HCT116 (cell line): Measurements from ENCODE around the gene PDE4B. TPM values are rescaled to one million over a fixed set of nuclear protein-coding genes. Genes with fewer than 3 reads are reported as not detected.

Experiments used
- ATAC-seq: fragments of 200-7000 bp; cut with Tn5 transposase; 2 replicates; pipeline ENCODE4 v1.9.1; 2020; ENCODE audit warnings: mild to moderate bottlenecking, moderate library complexity
- BruUV-seq: library from RNA; stranded (reverse); fragments of 400-500 nt; replicated peaks from 2 replicates; lab custom pipeline; 2021; lab: Mats Ljungman, UMichigan
- CTCF ChIA-PET: fragments of 300-600 bp; sonication (Branson Sonifier 250); formaldehyde crosslinking; loops from one replicate; lab custom pipeline; 2021; ENCODE audit warnings: antibody characterized with exemption; lab: Charles Lee
- POLR2A ChIA-PET: fragments of 300-600, 350-600 bp; sonication (Branson Sonifier 250); formaldehyde crosslinking; loops from one replicate; lab custom pipeline; 2021; ENCODE audit warnings: antibody characterized with exemption; lab: Charles Lee
- RAD21 ChIA-PET, 2 experiments: fragments of 300-600 bp; sonication (Branson Sonifier 250); formaldehyde crosslinking; loops; one replicate each; lab custom pipeline; 2023; ENCODE audit warnings: low total read pairs in 2 of 2; ENCODE audit not compliant: uncharacterized antibody in 2 of 2, unreplicated experiment in 2 of 2, low non-redundant PET in 1 of 2; lab: Charles Lee
- DNase-seq: peaks from one replicate; pipeline ENCODE4 v3.0.0-alpha.2; 2010; ENCODE audit warnings: low read depth, low spot score
- H2AFZ ChIP-seq: fragments of 200-600 bp; shearing (Covaris generic), sonication (generic); 2 replicates; pipeline ENCODE4 v1.6.1; 2017; ENCODE audit warnings: low read depth, mixed run types, mixed read lengths, antibody characterized with exemption, low read length; ENCODE audit not compliant: poor library complexity, severe bottlenecking
- H3K27ac ChIP-seq: 2 replicates; pipeline ENCODE4 v1.5.1; 2012; ENCODE audit warnings: low read depth, low read length
- H3K27me3 ChIP-seq: fragments of 200-600 bp; sonication (generic); 2 replicates; pipeline ENCODE4 v1.6.1; 2016; ENCODE audit warnings: mixed run types, low read length, mixed read lengths; ENCODE audit not compliant: insufficient read depth
- H3K36me3 ChIP-seq, 2 experiments: fragments of 200-500 bp in 1 of 2; fragments of 200-600 bp in 1 of 2; sonication (Bioruptor generic) in 1 of 2; sonication (generic) in 1 of 2; 2 replicates each; pipeline versions ENCODE4 v1.5.1 to v1.6.1; 2014 to 2016; ENCODE audit warnings: low read length in 2 of 2, inconsistent platforms in 1 of 2, mixed read lengths in 1 of 2, mixed run types in 1 of 2; ENCODE audit not compliant: insufficient read depth in 2 of 2, control insufficient read depth in 1 of 2
- H3K4me1 ChIP-seq, 2 experiments: fragments of 200-600 bp in 1 of 2; sonication (generic) in 1 of 2; 2 replicates each; pipeline versions ENCODE4 v1.5.1 to v1.6.1; 2012 to 2017; ENCODE audit warnings: low read length in 2 of 2, inconsistent platforms in 1 of 2, mild to moderate bottlenecking in 1 of 2, mixed read lengths in 1 of 2, mixed run types in 1 of 2, moderate library complexity in 1 of 2; ENCODE audit not compliant: insufficient read depth in 2 of 2, control insufficient read depth in 1 of 2
- H3K4me2 ChIP-seq: fragments of 200-600 bp; sonication (generic); 2 replicates; pipeline ENCODE4 v1.6.1; 2017; ENCODE audit warnings: mixed run types, low read length, mixed read lengths
- H3K4me3 ChIP-seq, 2 experiments: fragments of 200-600 bp in 1 of 2; sonication (generic) in 1 of 2; replicated peaks in 1 of 2; 2 replicates each; pipeline ENCODE4 v1.5.1; 2011 to 2016; ENCODE audit warnings: low read length in 2 of 2, control low read depth in 1 of 2, low read depth in 1 of 2, mild to moderate bottlenecking in 1 of 2, mixed read lengths in 1 of 2, mixed run types in 1 of 2
- H3K79me2 ChIP-seq: fragments of 200-600 bp; sonication (generic); 2 replicates; pipeline ENCODE4 v1.6.1; 2017; ENCODE audit warnings: mild to moderate bottlenecking, mixed run types, low read length, moderate library complexity, mixed read lengths; ENCODE audit not compliant: insufficient read depth
- H3K9ac ChIP-seq: fragments of 200-600 bp; sonication (generic); 2 replicates; pipeline ENCODE4 v1.6.1; 2016; ENCODE audit warnings: low read length, mixed read lengths
- H3K9me2 ChIP-seq: fragments of 200-600 bp; sonication (generic), shearing (Covaris generic); 2 replicates; pipeline ENCODE4 v1.6.1; 2017; ENCODE audit warnings: mixed run types, mild to moderate bottlenecking, moderate library complexity; ENCODE audit not compliant: insufficient read depth
- H3K9me3 ChIP-seq, 2 experiments: fragments of 200-500 bp in 1 of 2; fragments of 200-600 bp in 1 of 2; sonication (Bioruptor generic) in 1 of 2; sonication (generic) in 1 of 2; 2 replicates each; pipeline ENCODE4 v1.6.1; 2014 to 2017; ENCODE audit warnings: low read length in 2 of 2, mixed read lengths in 2 of 2, inconsistent platforms in 1 of 2, low read depth in 1 of 2, mild to moderate bottlenecking in 1 of 2, mixed run types in 1 of 2, moderate library complexity in 1 of 2; ENCODE audit not compliant: control insufficient read depth in 1 of 2, insufficient read depth in 1 of 2
- H4K20me1 ChIP-seq: fragments of 200-600 bp; sonication (generic), shearing (Covaris generic); 2 replicates; pipeline ENCODE4 v1.6.1; 2017; ENCODE audit warnings: mixed run types, mild to moderate bottlenecking, moderate library complexity; ENCODE audit not compliant: insufficient read depth
- CBX3 ChIP-seq: IDR thresholded peaks from 2 replicates; pipeline ENCODE4 v1.6.1; 2012; ENCODE audit warnings: low read depth
- EGR1 ChIP-seq: IDR thresholded peaks from 2 replicates; pipeline ENCODE4 v1.6.1; 2012; ENCODE audit warnings: low read depth
- ELF1 ChIP-seq: IDR thresholded peaks from 2 replicates; pipeline ENCODE4 v1.6.1; 2012; ENCODE audit warnings: low read depth, borderline replicate concordance
- EZH2phosphoT487 ChIP-seq: fragments of 200-600 bp; IDR thresholded peaks from 2 replicates; pipeline ENCODE4 v1.6.1; 2018; ENCODE audit warnings: antibody characterized with exemption, borderline replicate concordance
- FOSL1 ChIP-seq: IDR thresholded peaks from 2 replicates; pipeline ENCODE4 v1.6.1; 2012; ENCODE audit warnings: low read depth
- POLR2AphosphoS5 ChIP-seq: IDR thresholded peaks from 2 replicates; pipeline ENCODE4 v1.6.1; 2011; ENCODE audit warnings: mild to moderate bottlenecking, low read depth, low read length, moderate library complexity
- RAD21 ChIP-seq: IDR thresholded peaks from 2 replicates; pipeline ENCODE4 v1.6.1; 2012; ENCODE audit warnings: low read depth, mild to moderate bottlenecking
- SIN3A ChIP-seq: IDR thresholded peaks from 2 replicates; pipeline ENCODE4 v1.6.1; 2012; ENCODE audit warnings: low read depth
- SP1 ChIP-seq: IDR thresholded peaks from 2 replicates; pipeline ENCODE4 v1.6.1; 2012; ENCODE audit warnings: low read depth
- TCF7L2 ChIP-seq: IDR thresholded peaks from 2 replicates; pipeline ENCODE4 v1.7.0; 2011; ENCODE audit warnings: borderline replicate concordance, inconsistent platforms; ENCODE audit not compliant: insufficient read depth, insufficient read length; ENCODE audit errors: extremely low read depth
- intact Hi-C: fragments of 100-400 bp; cut with micrococcal nuclease; formaldehyde crosslinking; loops from 2 replicates; pipeline ENCODE4 v1.10.0; 2022
- total RNA-seq: library from RNA; stranded (reverse); gene quantifications from one replicate; pipeline ENCODE4 v1.2.1, GENCODE V29; 2021; ENCODE audit not compliant: unreplicated experiment
- TF ChIP-seq, protein P1 (sequence below): IDR thresholded peaks from 2 replicates; pipeline ENCODE4 v1.6.1; 2012; ENCODE audit warnings: low read depth
- TF ChIP-seq, protein P2 (sequence below): IDR thresholded peaks from 2 replicates; pipeline ENCODE4 v1.6.1; 2011; ENCODE audit warnings: mild to moderate bottlenecking, low read length, moderate library complexity; ENCODE audit not compliant: insufficient replicate concordance; ENCODE audit errors: extremely low read depth

Gene PDE4B
- total RNA-seq, 1 experiment from 2014 or later, result 76.9 TPM

GRCh38 chr1:66247415-66248208 lies 454.9 kb downstream of the PDE4B start:
- H4K20me1 ChIP-seq, result no peaks in the 10 kb centered on the region
- H3K9me2 ChIP-seq, result no peaks in the 10 kb centered on the region
- H2AFZ ChIP-seq, result no peak overlapping the region
- CTCF ChIA-PET, result interaction anchor here (1.0 kb wide), 1 partner anchor 189 kb away, joined by 3 read pairs; no protein-coding TSS in a partner anchor
- DNase-seq, result no peak
- BruUV-seq, result no TSS peak
- H3K9me3 ChIP-seq, result no peaks in the 10 kb centered on the region
- H3K4me3 ChIP-seq, result no peak overlapping the region
- TF ChIP-seq CBX3, result no peak
- no peak for TF ChIP-seq POLR2AphosphoS5
- no peak for TF ChIP-seq EGR1
- no peak for TF ChIP-seq TCF7L2
- TF ChIP-seq RAD21, result no peak
- TF ChIP-seq, protein P1, sequence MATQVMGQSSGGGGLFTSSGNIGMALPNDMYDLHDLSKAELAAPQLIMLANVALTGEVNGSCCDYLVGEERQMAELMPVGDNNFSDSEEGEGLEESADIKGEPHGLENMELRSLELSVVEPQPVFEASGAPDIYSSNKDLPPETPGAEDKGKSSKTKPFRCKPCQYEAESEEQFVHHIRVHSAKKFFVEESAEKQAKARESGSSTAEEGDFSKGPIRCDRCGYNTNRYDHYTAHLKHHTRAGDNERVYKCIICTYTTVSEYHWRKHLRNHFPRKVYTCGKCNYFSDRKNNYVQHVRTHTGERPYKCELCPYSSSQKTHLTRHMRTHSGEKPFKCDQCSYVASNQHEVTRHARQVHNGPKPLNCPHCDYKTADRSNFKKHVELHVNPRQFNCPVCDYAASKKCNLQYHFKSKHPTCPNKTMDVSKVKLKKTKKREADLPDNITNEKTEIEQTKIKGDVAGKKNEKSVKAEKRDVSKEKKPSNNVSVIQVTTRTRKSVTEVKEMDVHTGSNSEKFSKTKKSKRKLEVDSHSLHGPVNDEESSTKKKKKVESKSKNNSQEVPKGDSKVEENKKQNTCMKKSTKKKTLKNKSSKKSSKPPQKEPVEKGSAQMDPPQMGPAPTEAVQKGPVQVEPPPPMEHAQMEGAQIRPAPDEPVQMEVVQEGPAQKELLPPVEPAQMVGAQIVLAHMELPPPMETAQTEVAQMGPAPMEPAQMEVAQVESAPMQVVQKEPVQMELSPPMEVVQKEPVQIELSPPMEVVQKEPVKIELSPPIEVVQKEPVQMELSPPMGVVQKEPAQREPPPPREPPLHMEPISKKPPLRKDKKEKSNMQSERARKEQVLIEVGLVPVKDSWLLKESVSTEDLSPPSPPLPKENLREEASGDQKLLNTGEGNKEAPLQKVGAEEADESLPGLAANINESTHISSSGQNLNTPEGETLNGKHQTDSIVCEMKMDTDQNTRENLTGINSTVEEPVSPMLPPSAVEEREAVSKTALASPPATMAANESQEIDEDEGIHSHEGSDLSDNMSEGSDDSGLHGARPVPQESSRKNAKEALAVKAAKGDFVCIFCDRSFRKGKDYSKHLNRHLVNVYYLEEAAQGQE, result no peak
- TF ChIP-seq ELF1, result no peak
- no peak for TF ChIP-seq SIN3A
- TF ChIP-seq, protein P2, sequence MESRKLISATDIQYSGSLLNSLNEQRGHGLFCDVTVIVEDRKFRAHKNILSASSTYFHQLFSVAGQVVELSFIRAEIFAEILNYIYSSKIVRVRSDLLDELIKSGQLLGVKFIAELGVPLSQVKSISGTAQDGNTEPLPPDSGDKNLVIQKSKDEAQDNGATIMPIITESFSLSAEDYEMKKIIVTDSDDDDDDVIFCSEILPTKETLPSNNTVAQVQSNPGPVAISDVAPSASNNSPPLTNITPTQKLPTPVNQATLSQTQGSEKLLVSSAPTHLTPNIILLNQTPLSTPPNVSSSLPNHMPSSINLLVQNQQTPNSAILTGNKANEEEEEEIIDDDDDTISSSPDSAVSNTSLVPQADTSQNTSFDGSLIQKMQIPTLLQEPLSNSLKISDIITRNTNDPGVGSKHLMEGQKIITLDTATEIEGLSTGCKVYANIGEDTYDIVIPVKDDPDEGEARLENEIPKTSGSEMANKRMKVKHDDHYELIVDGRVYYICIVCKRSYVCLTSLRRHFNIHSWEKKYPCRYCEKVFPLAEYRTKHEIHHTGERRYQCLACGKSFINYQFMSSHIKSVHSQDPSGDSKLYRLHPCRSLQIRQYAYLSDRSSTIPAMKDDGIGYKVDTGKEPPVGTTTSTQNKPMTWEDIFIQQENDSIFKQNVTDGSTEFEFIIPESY, result no peak
- no peak for TF ChIP-seq SP1
- no peak for TF ChIP-seq EZH2phosphoT487
- TF ChIP-seq FOSL1, result no peak
- TF ChIP-seq, all 23 proteins: peak for 0
- H3K9ac ChIP-seq, result no peak overlapping the region
- ATAC-seq, result no peak
- no peaks in the 10 kb centered on the region for H3K36me3 ChIP-seq
- POLR2A ChIA-PET, result no interaction called here
- no peaks in the 10 kb centered on the region for H3K27me3 ChIP-seq
- H3K4me1 ChIP-seq, result peaks cover 4 to 18% of the 10 kb centered on the region in 2 experiments; a peak in 3 of 4 replicates
- intact Hi-C loops, result loop anchor here (10.0 kb wide), 2 partner anchors 823 to 1183 kb away; partner anchors contain the start of genes LEPR and LEPROT
- RAD21 ChIA-PET, result no interaction called here
- no peaks in the 10 kb centered on the region for H3K79me2 ChIP-seq
- no peak overlapping the region for H3K4me2 ChIP-seq
- H3K27ac ChIP-seq, result no peak overlapping the region
